ACHN (cell line): ENCODE measurements around the gene CHMP2B.
"Not testable (repeated sequence)": the region's sequence is repeated elsewhere in the genome, so short reads cannot be mapped to it uniquely, and the experiment has no call there.

Experiments used
- DNase-seq: peaks from one replicate; pipeline ENCODE4 v3.0.0-alpha.2; 2015
- in situ Hi-C: cut with HindIII; loops from 2 replicates; pipeline ENCODE4 v1.10.0; 2017; ENCODE audit warnings: low sequenced_read_pairs, low pct_ligation_motif_present, low pct_unique_long_range_greater_than_20kb

Gene CHMP2B

GRCh38 chr3:87287011-87287410 is 59.9 kb downstream of the CHMP2B start:
- no peak for DNase-seq
- in situ Hi-C loops, result no loop called here

DNA sequence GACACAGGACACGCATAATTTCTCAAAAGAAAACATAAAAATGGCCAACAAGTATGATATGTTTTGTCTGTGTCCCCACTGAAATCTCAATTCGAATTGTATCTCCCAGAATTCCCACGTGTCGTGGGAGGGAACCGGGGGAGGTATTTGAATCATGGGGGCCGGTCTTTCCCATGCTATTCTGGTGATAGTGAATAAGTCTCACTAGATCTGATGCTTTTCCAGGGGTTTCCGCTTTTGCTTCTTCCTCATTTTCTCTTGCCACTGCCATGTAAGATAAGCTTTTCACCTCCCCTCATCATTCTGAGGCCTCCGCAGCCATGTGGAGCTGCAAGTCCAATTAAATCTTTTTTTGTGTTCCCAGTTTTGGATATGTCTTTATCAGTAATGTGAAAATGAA is 61.3 kb downstream of the CHMP2B start:
- DNase-seq, result no peak
- in situ Hi-C loops, result no loop called here

DNA sequence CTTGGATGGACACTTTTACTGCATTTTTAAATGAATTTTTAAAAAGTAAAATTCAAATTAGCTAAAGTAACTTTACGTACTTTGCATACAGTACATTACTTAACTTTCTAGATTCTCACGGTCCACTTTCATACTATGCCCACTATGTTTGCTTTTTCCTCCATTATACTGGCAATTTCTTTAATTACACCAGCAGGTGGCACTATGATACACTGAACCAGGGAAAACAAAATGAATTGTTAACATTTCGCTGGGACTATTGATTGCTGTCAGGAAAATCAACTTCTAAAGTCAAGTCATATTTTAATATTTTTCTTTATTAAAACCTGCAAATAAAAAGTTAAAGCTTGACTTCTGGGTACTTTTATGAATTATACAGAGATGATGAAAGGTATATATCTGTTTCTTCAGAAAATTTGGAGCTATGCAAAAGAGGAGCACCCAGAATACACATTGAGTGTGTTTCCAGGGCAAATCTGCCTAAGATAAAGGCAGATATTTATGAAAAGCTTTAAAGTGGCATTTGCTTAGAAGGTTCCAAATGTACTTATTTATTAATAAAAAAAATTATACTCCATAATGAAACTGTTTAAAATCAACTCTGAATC is 71.1 kb downstream of the CHMP2B start:
- peak; percentile 47 for DNase-seq
- in situ Hi-C loops, result no loop called here

- DNase-seq, in situ Hi-C loops: not testable (repeated sequence)
These were observed 77.9 kb downstream of the CHMP2B start for GRCh38 chr3:87305031-87305430.
